Kidney epithelial cell (primary cell): ENCODE data around the gene CNTNAP2. TPM values are rescaled to one million over a fixed set of nuclear protein-coding genes. Genes with fewer than 3 reads are reported as not detected.

Experiments used
- DNase-seq: peaks from one replicate; pipeline ENCODE4 v3.0.0-alpha.2; 2010; ENCODE audit warnings: low read depth
- H3K27me3 ChIP-seq: 2 replicates; pipeline ENCODE4 v1.6.0; 2011; ENCODE audit warnings: low read length; ENCODE audit not compliant: control insufficient read depth, insufficient read depth
- H3K36me3 ChIP-seq: 2 replicates; pipeline ENCODE4 v1.5.1; 2011; ENCODE audit warnings: low read length; ENCODE audit not compliant: control insufficient read depth, insufficient read depth
- H3K4me3 ChIP-seq: 2 replicates; pipeline ENCODE4 v1.5.1; 2011; ENCODE audit warnings: low read depth, mild to moderate bottlenecking, control low read depth, low read length
- total RNA-seq: library from RNA; depleted of rRNA; stranded (reverse); fragments of >200 nt; gene quantifications from 2 replicates; pipeline ENCODE4 v1.2.3, GENCODE V29; 2015
- TF ChIP-seq, protein P1 (sequence below): IDR thresholded peaks from 2 replicates; pipeline ENCODE4 v1.5.1; 2011; ENCODE audit warnings: mild to moderate bottlenecking, moderate library complexity, low read length, control low read depth, inconsistent platforms; ENCODE audit not compliant: insufficient read depth, poor library complexity, severe bottlenecking

CNTNAP2 gene
- total RNA-seq, 1 donor from 2014 or later: 14.0 TPM

DNA sequence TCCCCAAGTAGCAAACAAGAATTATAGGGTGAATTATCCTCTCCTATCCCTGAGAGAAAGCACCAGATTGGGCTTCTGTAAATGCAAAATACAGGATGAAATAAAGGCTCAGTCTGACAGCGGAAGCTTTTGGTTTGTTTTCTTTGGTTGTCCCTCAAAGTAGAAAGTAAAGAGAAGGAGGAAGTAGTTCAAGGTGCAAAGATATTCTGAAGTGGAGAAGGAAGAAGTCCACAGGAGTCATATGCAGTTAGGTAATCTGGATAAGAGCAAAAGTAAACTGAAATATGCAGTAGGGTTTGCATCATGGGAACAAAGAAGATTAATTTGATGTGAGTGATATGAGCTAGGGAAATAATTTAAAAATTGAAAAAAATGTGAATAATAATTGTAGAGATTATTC, 1071.9 kb downstream of the CNTNAP2 start:
- no peak overlapping the region for H3K4me3 ChIP-seq
- no peak for DNase-seq
- no peaks in the 10 kb centered on the region for H3K36me3 ChIP-seq
- TF ChIP-seq, protein P1, sequence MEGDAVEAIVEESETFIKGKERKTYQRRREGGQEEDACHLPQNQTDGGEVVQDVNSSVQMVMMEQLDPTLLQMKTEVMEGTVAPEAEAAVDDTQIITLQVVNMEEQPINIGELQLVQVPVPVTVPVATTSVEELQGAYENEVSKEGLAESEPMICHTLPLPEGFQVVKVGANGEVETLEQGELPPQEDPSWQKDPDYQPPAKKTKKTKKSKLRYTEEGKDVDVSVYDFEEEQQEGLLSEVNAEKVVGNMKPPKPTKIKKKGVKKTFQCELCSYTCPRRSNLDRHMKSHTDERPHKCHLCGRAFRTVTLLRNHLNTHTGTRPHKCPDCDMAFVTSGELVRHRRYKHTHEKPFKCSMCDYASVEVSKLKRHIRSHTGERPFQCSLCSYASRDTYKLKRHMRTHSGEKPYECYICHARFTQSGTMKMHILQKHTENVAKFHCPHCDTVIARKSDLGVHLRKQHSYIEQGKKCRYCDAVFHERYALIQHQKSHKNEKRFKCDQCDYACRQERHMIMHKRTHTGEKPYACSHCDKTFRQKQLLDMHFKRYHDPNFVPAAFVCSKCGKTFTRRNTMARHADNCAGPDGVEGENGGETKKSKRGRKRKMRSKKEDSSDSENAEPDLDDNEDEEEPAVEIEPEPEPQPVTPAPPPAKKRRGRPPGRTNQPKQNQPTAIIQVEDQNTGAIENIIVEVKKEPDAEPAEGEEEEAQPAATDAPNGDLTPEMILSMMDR: no peak
- no peaks in the 10 kb centered on the region for H3K27me3 ChIP-seq

GRCh38 chr7:147193476-147193875, 1076.9 kb downstream of the CNTNAP2 start:
- TF ChIP-seq, protein P1: no peak
- Histone ChIP-seq H3K27me3 (no peaks in the 10 kb centered on the region), H3K36me3 (no peaks in the 10 kb centered on the region), H3K4me3 (no peak overlapping the region)
- no peak for DNase-seq

DNA sequence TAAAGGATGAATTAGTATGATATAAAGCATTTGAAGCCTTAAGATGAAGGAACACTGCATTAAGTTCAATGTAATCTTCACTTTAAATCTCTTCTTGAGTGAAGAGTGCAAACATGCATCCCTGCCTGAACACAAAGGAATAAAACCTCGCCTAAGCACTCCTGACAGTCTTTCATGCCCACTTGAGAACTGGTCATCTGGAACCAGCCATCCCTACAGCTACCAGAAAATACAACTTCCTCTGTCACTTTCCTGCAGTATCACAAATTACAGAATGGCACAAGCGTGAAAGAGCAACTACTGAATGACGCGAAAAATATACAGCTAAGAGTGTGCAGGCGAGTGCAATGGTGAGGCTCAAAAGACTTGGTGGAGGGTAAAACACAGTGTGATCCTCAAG, 1079.9 kb downstream of the CNTNAP2 start:
- no peak overlapping the region for H3K4me3 ChIP-seq
- TF ChIP-seq, protein P1: no peak
- no peaks in the 10 kb centered on the region for H3K36me3 ChIP-seq
- no peaks in the 10 kb centered on the region for H3K27me3 ChIP-seq
- DNase-seq: no peak

- Histone ChIP-seq H3K36me3 (no peaks in the 10 kb centered on the region), H3K27me3 (no peaks in the 10 kb centered on the region), H3K4me3 (no peak overlapping the region)
- no peak for DNase-seq
- TF ChIP-seq, protein P1: no peak
Observed at GRCh38 chr7:147197006-147197405, 1080.4 kb downstream of the CNTNAP2 start.

DNA sequence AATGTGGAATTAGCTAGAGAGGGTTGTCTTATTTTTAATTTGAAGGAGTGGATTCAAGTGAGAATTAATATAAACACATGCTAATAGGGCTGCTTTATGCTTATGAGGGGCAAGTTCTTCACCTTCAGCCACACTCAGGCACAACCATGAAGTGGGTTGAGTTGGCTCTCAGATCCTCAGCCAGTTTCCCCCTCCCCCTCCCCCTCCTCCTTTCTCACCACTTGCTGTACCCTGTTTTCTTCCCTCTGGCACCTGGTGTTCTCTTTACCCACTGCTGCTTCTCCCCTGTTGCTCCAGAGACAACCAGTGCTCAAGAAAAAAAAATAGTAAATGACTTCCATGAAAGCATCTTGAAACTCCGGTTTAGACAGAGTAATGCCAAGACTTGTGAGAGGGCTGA, 1083.3 kb downstream of the CNTNAP2 start:
- Histone ChIP-seq H3K27me3 (no peaks in the 10 kb centered on the region), H3K36me3 (no peaks in the 10 kb centered on the region), H3K4me3 (no peak overlapping the region)
- TF ChIP-seq, protein P1: no peak
- no peak for DNase-seq

- no peak for DNase-seq
- H3K4me3 ChIP-seq: no peak overlapping the region
- no peaks in the 10 kb centered on the region for H3K36me3 ChIP-seq
- TF ChIP-seq, protein P1: no peak
- H3K27me3 ChIP-seq: no peaks in the 10 kb centered on the region
Observed at GRCh38 chr7:147207988-147208387, 1091.4 kb downstream of the CNTNAP2 start.
